Peyer's patch (tissue), 4 donors: ENCODE data around the gene RPL38. TPM values are rescaled to one million over a fixed set of nuclear protein-coding genes. Genes with fewer than 3 reads are reported as not detected.
A peak's percentile ranks its signal among the peaks of the same experiment; 100 is the strongest.

ENCODE experiments used
- DNase-seq, 3 donors: peaks; one replicate each; pipeline ENCODE4 v3.0.0-alpha.2; 2017 to 2019
- H3K27ac ChIP-seq, 4 donors: fragments of 200-600 bp; sonication (generic); one replicate each; pipeline ENCODE4 v1.5.1; 2016 to 2019
- H3K27me3 ChIP-seq, 2 donors: fragments of 200-600 bp; sonication (generic); one replicate each; pipeline ENCODE4 v1.5.1; 2019
- H3K36me3 ChIP-seq, 3 donors: fragments of 200-600 bp; sonication (generic); one replicate each; pipeline ENCODE4 v1.5.1; 2016 to 2019
- H3K4me1 ChIP-seq, 4 donors: fragments of 200-600 bp; sonication (generic); one replicate each; pipeline ENCODE4 v1.5.1; 2016 to 2019
- H3K4me3 ChIP-seq, 4 donors: fragments of 200-600 bp; sonication (generic); 1 replicate in 3 of 4; 2 replicates in 1 of 4; pipeline ENCODE4 v1.5.1; 2016 to 2019; ENCODE audit warnings: mild to moderate bottlenecking in 1 of 4
- H3K9me3 ChIP-seq, 4 donors: fragments of 200-600 bp; sonication (generic); one replicate each; pipeline ENCODE4 v1.5.1; 2016 to 2019; ENCODE audit warnings: mild to moderate bottlenecking in 1 of 4
- POLR2A ChIP-seq, 2 donors: fragments of 450-650 bp; IDR thresholded peaks; one replicate each; pipeline ENCODE4 v1.5.1; 2017; ENCODE audit warnings: antibody characterized with exemption in 2 of 2, mild to moderate bottlenecking in 2 of 2, moderate library complexity in 2 of 2
- total RNA-seq, 4 donors: library from RNA; depleted of rRNA; stranded (reverse); fragments of >200 nt; gene quantifications; one replicate each; pipeline ENCODE4 v1.1.0, GENCODE V29; 2016
- TF ChIP-seq, protein P1 (sequence below), 6 experiments: fragments of 450-650 bp in 4 of 6; fragments of 200-600 bp in 2 of 6; sonication (generic) in 1 of 6; IDR thresholded peaks; one replicate each; pipeline ENCODE4 v1.5.1; 2017 to 2019; ENCODE audit warnings: antibody characterized with exemption in 6 of 6, mild to moderate bottlenecking in 3 of 6, moderate library complexity in 1 of 6

The RPL38 gene
- total RNA-seq, 4 donors from 2014 or later = 222 to 392 (median 289) TPM

DNA sequence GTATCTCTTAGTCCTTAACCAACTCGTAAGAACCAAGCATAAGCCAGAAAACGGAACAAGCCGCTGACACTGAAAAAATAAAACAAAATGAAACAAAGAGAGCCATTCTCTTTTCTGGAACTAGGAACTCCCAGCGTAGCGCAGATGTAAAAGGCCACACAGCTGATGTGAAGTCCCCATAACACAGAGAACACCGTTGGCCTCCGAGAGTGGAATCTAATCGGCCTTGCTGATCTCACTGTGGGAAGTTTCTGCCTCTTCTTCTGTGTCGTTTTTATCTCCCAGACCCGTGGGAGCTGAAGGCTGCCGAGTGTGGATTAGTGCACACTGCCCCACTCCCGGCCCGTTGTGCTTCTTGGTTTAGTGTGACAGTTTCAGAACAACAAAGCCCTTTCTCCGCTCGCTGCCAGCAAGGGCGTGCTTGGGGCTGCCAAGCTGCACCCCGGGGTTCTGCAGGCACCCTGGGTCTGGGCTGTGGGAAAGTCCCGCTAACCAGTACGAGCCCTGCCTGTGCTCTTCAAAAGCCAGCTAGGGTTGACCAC lies 31.6 kb downstream of the RPL38 start:
- Histone ChIP-seq H3K27ac (peak overlapping the region in 3 of 4 donors; percentile 14 to 55 (median 35)), H3K27me3 (no peaks in the 10 kb centered on the region), H3K36me3 (no peaks in the 10 kb centered on the region), H3K9me3 (no peaks in the 10 kb centered on the region), H3K4me3 (no peak overlapping the region), H3K4me1 (no peaks in the 10 kb centered on the region)
- TF ChIP-seq, protein P1, sequence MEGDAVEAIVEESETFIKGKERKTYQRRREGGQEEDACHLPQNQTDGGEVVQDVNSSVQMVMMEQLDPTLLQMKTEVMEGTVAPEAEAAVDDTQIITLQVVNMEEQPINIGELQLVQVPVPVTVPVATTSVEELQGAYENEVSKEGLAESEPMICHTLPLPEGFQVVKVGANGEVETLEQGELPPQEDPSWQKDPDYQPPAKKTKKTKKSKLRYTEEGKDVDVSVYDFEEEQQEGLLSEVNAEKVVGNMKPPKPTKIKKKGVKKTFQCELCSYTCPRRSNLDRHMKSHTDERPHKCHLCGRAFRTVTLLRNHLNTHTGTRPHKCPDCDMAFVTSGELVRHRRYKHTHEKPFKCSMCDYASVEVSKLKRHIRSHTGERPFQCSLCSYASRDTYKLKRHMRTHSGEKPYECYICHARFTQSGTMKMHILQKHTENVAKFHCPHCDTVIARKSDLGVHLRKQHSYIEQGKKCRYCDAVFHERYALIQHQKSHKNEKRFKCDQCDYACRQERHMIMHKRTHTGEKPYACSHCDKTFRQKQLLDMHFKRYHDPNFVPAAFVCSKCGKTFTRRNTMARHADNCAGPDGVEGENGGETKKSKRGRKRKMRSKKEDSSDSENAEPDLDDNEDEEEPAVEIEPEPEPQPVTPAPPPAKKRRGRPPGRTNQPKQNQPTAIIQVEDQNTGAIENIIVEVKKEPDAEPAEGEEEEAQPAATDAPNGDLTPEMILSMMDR (IDR thresholded peaks at IDR 0.05) = no peak
- no peak for TF ChIP-seq POLR2A (IDR thresholded peaks at IDR 0.05)
- no peak for DNase-seq

DNA sequence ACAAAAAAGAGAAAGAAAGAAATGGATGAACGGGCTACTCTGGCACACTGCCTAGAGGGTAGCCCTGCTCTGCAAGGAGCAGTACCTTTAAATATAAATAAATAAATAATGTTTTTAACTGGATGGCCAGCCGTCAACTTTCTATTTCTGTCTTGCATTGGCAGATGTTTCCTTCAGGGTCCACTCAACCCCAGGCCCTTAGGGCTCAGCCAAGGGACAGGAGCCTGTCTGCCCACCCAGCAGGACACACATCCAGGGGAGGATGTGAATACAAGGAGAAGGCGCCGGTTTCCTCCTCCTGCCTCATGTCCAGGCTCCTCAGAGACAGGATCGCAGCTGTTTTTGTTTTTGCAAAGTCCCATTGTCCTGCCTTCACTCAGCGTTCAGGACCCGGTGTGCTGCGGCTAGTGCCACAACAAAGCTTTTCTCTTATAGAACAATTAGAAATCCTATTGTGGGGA lies 32.5 kb downstream of the RPL38 start:
- Histone ChIP-seq H3K27ac (no peak overlapping the region), H3K4me3 (no peak overlapping the region), H3K36me3 (no peaks in the 10 kb centered on the region), H3K9me3 (no peaks in the 10 kb centered on the region), H3K27me3 (no peaks in the 10 kb centered on the region), H3K4me1 (no peaks in the 10 kb centered on the region)
- DNase-seq = no peak
- TF ChIP-seq POLR2A (IDR thresholded peaks at IDR 0.05) = no peak
- TF ChIP-seq, protein P1 (IDR thresholded peaks at IDR 0.05) = no peak

DNA sequence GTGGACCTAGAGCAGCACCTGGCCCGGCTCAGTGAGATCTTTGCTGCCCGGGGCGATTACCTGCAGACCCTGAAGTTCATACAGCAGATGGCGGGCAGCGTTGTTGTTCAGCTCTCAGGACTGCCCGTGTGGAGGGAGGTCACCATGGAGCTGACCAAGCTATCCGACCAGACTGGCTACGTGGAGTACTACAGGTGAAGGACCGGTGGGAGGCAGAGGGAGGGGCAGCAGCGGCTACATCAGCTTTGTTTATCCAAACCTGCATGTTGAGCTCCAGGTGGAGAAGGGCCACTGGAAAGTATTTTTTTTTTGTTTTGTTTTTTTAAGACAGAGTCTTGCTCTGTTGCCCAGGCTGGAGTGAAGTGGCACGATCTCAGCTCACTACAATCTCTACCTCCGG lies 33.8 kb downstream of the RPL38 start:
- DNase-seq = no peak
- no peak overlapping the region for H3K27ac ChIP-seq
- no peaks in the 10 kb centered on the region for H3K9me3 ChIP-seq
- no peaks in the 10 kb centered on the region for H3K27me3 ChIP-seq
- no peak for TF ChIP-seq POLR2A (IDR thresholded peaks at IDR 0.05)
- TF ChIP-seq, protein P1 (IDR thresholded peaks at IDR 0.05) = no peak
- no peak overlapping the region for H3K4me3 ChIP-seq
- H3K4me1 ChIP-seq = no peaks in the 10 kb centered on the region
- no peaks in the 10 kb centered on the region for H3K36me3 ChIP-seq

DNA sequence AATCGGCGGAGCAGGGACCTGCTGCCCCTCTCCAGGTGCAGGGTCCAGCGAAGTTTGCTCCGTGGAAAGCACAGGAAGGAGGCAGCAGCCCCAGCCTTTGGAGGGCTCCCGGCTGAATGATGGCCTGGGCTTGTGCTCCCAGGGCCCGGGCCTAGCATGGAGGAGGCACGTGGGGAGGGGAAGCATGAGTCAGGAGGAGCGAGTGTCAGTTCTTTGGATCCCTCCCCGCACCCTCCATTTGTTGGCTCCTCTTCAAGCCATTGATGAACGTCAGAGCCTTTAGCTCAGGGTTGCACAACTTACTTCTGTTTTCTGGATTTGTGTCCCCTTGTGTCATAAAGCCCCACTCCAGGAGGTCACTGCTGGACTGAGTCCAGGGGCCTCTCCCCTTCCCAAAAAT lies 35.7 kb downstream of the RPL38 start:
- Histone ChIP-seq H3K36me3 (no peaks in the 10 kb centered on the region), H3K4me1 (no peaks in the 10 kb centered on the region), H3K27me3 (no peaks in the 10 kb centered on the region), H3K9me3 (no peaks in the 10 kb centered on the region), H3K4me3 (no peak overlapping the region), H3K27ac (no peak overlapping the region)
- TF ChIP-seq POLR2A (IDR thresholded peaks at IDR 0.05) = no peak
- TF ChIP-seq, protein P1 (IDR thresholded peaks at IDR 0.05) = no peak
- DNase-seq = peak in 1 of 3 donors; percentile 62

DNA sequence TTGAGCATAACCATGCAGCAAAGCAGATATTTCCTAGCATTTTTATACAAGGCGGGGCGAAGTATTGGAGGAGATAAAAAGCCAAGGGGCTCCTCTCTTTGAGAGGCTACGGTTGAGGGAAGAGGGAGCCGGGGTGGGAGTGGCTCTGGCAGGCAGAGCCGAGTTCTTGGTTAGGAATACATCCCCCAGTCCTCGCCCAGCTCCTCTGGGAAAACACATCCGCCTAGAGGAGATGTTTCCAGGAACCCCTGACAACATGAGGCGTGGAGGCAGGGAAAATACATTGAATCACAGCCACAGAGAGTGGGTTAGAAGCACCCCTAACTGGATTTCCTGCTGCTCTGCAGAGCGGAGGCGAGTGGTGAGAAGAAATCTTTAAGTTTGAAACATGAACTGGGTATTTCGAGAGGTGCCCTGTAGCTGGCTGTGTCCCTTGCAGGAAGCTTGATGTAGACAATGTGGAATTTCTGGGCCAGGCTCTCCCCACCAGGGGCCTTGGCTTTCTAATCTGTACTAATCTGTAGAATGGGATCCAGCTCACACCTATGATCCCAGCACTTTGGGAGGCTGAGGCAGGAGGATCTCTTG lies 37.2 kb downstream of the RPL38 start:
- H3K36me3 ChIP-seq = no peaks in the 10 kb centered on the region
- DNase-seq = no peak
- no peaks in the 10 kb centered on the region for H3K4me1 ChIP-seq
- H3K27ac ChIP-seq = no peak overlapping the region
- no peaks in the 10 kb centered on the region for H3K9me3 ChIP-seq
- H3K27me3 ChIP-seq = no peaks in the 10 kb centered on the region
- H3K4me3 ChIP-seq = no peak overlapping the region
- TF ChIP-seq, protein P1 (IDR thresholded peaks at IDR 0.05) = no peak
- no peak for TF ChIP-seq POLR2A (IDR thresholded peaks at IDR 0.05)
